Stimulated activated CD8-positive, alpha-beta memory T cell treated with anti-CD3 and anti-CD28 coated beads, Interleukin-4, amount 100 ng/mL, for 4 hours (primary cell): ENCODE measurements around the gene C11orf65.
"Not testable (repeated sequence)": the region's sequence is repeated elsewhere in the genome, so short reads cannot be mapped to it uniquely, and the experiment has no call there.

Source experiments
- DNase-seq, 2 donors: peaks; one replicate each; pipeline ENCODE4 v3.0.0-alpha.2; 2020; ENCODE audit warnings: low read depth in 2 of 2, low spot score in 1 of 2

Gene C11orf65

DNA sequence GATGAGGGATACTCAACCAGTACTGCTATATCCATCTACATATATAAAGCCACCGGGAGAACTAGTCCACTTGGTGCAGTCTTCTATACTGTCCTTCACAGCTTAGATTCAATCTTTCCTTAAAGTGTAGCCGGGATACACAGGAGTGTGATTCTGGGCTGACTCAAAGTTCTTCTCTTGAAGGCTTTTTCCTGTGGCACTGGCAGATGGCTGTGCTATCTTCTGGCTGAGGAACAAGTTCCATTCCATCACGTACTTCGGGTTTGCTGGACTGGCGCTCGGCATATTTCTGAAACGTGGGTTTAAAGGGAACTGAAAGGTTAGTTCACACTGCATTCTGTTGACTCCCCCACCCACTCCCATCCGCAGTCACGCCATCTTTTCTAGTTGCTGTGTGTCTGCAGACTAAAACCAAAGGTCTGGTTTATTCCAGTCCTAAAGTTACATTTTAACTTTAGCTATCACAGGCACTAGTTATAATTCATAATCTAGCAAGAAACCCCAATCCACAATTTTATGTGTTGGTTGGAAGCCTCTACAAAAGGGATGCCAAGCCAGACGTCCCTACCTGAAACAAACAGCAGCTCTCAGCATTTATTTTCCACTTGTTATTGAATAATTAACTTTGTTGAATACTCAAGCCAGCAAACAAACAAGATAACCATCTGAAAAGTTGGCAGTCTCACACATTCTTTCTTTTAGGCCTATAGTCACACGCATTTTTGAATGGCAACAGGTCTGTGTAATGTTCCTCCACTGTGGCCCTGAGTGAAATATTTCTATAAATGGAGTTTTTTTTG, 7.5 kb upstream of the C11orf65 start:
- DNase-seq: no peak

GRCh38 chr11:108472681-108473080, 5.4 kb upstream of the C11orf65 start:
- DNase-seq: no peak

GRCh38 chr11:108468478-108468864, 1.1 kb upstream of the C11orf65 start:
- no peak for DNase-seq

DNA sequence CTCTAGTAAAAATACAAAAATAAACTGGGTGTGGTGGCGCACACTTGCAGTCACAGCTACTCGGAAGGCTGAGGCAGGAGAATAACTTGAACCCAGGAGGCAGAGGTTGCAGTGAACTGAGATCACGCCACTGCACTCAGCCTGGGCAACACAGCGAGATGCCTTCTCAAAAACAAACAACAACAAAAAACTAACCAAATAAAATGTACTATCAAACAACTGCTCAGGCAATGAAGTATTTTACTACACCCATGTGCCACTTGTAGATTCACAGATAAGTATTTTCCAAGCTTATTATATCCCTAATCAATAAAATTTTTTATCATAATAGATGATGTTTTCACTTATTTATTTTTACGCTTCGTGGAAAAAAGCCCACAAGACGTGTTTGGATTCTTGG, 924 bp downstream of the C11orf65 start:
- no peak for DNase-seq

DNA sequence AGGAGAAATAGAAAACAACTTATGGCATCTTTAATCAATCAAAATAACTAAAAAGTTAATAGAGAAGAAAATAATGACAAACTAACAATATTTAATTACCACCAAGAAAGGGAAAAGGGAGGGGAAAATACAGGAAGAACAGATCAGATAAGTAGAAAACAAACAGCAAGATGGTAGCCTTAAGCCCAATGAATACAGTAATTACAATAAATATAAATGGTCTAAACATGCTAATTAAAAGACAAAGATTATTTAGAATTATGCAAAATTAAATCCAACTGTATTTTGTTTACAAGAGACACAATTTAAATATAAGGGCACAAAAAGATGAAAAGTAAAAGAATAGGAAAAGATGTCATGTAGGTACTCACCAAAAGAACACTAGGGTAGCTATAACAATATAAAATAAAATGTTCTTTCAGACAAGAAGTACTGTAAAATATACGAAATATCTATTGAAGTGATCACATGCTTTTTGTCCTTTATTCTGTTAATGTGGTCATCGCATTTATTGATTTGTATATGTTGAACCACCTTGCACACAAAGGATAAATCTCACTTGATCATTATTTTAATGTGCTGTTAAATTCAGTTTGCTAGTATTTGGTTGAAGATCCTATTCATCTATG, 14.0 kb downstream of the C11orf65 start:
- no peak for DNase-seq

- DNase-seq: not testable (repeated sequence)
These were observed 25.9 kb downstream of the C11orf65 start for GRCh38 chr11:108441445-108441844.

GRCh38 chr11:108436594-108436993, 30.7 kb downstream of the C11orf65 start:
- no peak for DNase-seq

DNA sequence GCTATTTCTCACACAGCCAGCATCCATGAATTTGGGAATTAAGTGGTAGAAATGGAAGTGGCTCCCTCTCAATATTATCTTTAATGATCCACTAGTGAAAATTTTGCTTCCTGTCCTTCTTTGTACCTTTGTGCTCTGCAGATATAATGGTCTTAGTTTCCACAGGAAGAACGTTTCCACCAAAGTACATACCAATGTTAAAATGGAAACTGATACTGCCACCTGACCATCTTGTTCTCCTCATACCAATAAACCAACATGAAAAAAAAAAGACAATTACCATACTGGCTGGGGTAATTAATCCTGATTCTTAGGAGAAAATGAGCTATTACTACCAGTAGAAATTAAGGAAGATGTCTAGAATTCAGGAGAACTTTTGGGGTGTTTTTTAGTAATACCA, 32.3 kb downstream of the C11orf65 start:
- no peak for DNase-seq

- no peak for DNase-seq
These were observed 34.5 kb downstream of the C11orf65 start for GRCh38 chr11:108432783-108433182.

GRCh38 chr11:108431997-108432396, 35.3 kb downstream of the C11orf65 start:
- no peak for DNase-seq

GRCh38 chr11:108431370-108431769, 36.0 kb downstream of the C11orf65 start:
- DNase-seq: no peak

DNA sequence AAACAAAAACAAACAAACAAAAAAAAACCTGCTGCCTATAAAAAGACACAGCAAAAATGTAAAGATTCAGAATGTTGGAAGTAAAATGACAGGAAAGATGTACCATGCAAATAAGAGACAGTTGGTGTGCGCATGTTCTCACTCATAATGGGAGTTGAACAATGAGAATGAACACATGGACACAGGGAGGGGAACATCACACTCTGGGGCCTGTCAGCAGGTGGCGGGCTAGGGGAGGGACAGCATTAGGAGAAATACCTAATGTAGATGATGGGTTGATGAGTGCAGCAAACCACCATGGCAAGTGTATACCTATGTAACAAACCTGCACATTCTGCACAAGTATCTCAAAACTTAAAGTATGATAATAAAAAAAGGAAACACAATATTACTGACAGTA, 49.8 kb downstream of the C11orf65 start:
- not testable (repeated sequence) for DNase-seq

DNA sequence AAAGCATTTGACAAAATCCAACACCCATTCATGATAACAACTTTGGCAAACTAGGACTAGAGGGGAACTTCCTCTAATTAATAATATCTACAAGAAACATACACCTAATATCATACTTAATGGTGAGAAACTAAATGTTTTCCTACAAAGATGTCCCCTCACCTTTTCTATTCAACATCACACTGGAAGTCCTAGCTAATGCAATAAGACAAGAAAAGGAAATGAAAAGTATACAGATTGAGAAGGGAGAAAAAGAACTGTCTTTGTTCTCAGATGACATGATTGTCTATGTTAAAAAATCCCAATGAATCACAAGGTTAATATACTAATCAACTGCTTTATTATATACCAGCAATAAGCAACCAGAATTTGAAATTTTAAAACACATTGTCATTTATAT, 52.4 kb downstream of the C11orf65 start:
- DNase-seq: no peak

- DNase-seq: no peak
These were observed 61.6 kb downstream of the C11orf65 start for GRCh38 chr11:108405706-108406105.

- no peak for DNase-seq
These were observed 64.3 kb downstream of the C11orf65 start for GRCh38 chr11:108403052-108403451.

DNA sequence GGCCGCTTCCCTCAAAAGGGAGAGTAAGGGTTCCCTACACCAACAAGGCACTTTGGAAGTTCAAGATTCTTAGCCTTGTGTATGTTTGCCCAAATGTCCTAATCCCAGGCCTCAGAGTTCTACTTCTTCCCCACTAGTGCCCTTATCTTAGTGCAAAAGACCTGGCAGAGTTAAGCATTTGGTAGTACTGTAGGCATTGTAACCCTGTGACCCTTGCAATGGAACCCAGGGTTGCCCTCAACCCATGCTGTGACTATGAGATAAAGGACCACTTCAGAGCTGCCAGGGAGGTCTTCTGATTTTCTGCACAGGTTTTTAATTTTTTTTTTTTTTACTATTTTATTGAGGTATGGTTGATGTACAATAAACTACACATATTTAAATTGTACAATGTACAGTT, 65.1 kb downstream of the C11orf65 start:
- no peak for DNase-seq

GRCh38 chr11:108398439-108398838, 68.9 kb downstream of the C11orf65 start:
- no peak for DNase-seq

DNA sequence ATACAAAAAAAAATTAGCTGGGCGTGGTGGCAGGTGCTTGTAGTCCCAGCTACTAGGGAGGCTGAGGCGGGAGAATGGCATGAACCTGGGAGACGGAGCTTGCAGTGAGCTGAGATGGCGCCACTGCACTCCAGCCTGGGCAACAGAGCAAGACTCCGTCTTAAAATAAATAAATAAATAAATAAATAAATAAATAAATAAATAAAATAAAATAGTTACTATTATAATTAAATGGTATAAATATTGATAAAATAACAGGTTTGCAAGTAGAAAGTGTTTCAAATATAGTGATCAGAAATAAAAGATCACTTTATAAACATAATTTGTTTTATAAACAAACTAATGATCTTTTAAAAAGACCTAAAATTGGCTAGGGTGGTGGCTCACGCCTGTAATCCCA, 70.7 kb downstream of the C11orf65 start:
- not testable (repeated sequence) for DNase-seq

GRCh38 chr11:108394744-108395284, 72.5 kb downstream of the C11orf65 start:
- no peak for DNase-seq

- DNase-seq: no peak
These were observed 74.3 kb downstream of the C11orf65 start for GRCh38 chr11:108393046-108393445.

GRCh38 chr11:108392353-108392752, 75.0 kb downstream of the C11orf65 start:
- DNase-seq: no peak

DNA sequence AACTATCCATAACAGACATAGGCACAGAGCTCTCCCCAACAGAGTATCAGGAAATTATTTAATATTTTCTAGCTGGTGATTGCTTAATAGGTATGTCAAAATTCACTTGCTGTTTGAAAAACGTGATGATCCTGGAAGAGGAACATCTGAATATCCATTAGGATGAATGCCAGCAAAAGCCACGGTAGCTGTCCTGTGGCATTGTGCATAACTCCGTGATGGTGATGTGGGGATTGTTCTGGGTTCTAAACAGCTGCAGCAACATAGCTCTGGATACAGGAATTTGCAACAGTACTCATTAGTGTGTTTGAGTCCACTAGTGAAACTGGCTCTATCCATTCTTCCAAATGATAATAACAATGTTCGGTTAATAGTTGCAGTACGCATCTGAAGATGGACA, 78.8 kb downstream of the C11orf65 start:
- DNase-seq: no peak
